Measurements from ENCODE around the gene TLE4.

- TF ChIP-seq CTCF (conservative IDR thresholded peaks at IDR 0.05 in 1 of 2, IDR thresholded peaks at IDR 0.05 in 1 of 2; ENCODE audit: low read depth in 1 of 2, low read length in 2 of 2) = no peak
- no peak for TF ChIP-seq EZH2 (IDR thresholded peaks at IDR 0.05; ENCODE audit: low read length, missing control alignments)
Observed at GRCh38 chr9:79686381-79687130, 114.8 kb downstream of the TLE4 start.
